Left ventricle myocardium inferior (tissue), 1 donor: ENCODE measurements around the gene PNPO. TPM values are rescaled to one million over a fixed set of nuclear protein-coding genes. Genes with fewer than 3 reads are reported as not detected.

Experiments used
- DNase-seq: peaks from one replicate; pipeline ENCODE4 v3.0.0-alpha.2; 2020
- H3K27ac ChIP-seq: fragments of 200-600 bp; replicated peaks from 2 replicates; pipeline ENCODE4 v1.8.0; 2021
- H3K27me3 ChIP-seq: fragments of 200-600 bp; 2 replicates; pipeline ENCODE4 v1.8.0; 2021; ENCODE audit warnings: low read depth
- H3K36me3 ChIP-seq: fragments of 200-600 bp; 2 replicates; pipeline ENCODE4 v1.8.0; 2021
- H3K4me1 ChIP-seq: fragments of 200-600 bp; 2 replicates; pipeline ENCODE4 v1.8.0; 2021
- H3K4me3 ChIP-seq: fragments of 200-600 bp; 2 replicates; pipeline ENCODE4 v1.8.0; 2021; ENCODE audit warnings: mild to moderate bottlenecking, moderate library complexity
- H3K9me3 ChIP-seq: fragments of 200-600 bp; replicated peaks from 2 replicates; pipeline ENCODE4 v1.8.0; 2021
- intact Hi-C: fragments of 100-400 bp; cut with micrococcal nuclease; formaldehyde crosslinking; loops from one replicate; pipeline ENCODE4 v1.11.0; 2022
- total RNA-seq: library from RNA; stranded (reverse); fragmentation: NEBNext Ultra II Directional; extraction: Animal tissue kit (Norgen Biotek cat#: 25700); gene quantifications from one replicate; pipeline ENCODE4 v1.2.1, GENCODE V29; 2021
- TF ChIP-seq, protein P1 (sequence below): fragments of 200-600 bp; IDR thresholded peaks from 2 replicates; pipeline ENCODE4 v1.8.0; 2021; ENCODE audit warnings: antibody characterized with exemption, mild to moderate bottlenecking, borderline replicate concordance
- donor health status: DM: no; HTN: yes; CAD: no; lungs with severe emphysema.

The PNPO gene
- total RNA-seq, 1 donor from 2014 or later, result 25.3 TPM

DNA sequence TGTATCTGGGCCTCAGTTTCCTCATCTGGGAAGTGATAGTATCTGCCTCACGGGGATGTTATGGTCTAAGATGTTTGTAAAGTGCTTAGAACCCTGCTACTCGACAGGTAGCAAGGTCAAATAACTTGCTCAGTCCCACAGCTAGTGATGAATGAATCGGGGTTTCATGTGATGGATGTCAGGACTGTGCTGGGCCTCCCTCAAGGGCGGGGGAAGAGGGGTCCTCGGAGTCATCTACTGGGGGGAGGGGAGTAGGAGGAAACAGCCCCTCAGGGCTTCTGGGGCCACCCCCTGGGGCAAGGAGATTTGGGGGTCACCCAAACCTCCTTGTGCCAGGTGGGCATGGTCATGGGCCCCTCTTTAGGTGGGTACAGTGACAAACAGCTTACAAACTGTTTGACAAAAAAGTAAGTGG, 732 bp downstream of the PNPO start:
- H3K4me3 ChIP-seq, result peak overlapping the region; percentile 85
- peak overlapping the region; percentile 83 for H3K27ac ChIP-seq
- H3K36me3 ChIP-seq, result peaks cover 31% of the 10 kb centered on the region
- H3K9me3 ChIP-seq, result no peaks in the 10 kb centered on the region
- H3K27me3 ChIP-seq, result no peaks in the 10 kb centered on the region
- TF ChIP-seq, protein P1, sequence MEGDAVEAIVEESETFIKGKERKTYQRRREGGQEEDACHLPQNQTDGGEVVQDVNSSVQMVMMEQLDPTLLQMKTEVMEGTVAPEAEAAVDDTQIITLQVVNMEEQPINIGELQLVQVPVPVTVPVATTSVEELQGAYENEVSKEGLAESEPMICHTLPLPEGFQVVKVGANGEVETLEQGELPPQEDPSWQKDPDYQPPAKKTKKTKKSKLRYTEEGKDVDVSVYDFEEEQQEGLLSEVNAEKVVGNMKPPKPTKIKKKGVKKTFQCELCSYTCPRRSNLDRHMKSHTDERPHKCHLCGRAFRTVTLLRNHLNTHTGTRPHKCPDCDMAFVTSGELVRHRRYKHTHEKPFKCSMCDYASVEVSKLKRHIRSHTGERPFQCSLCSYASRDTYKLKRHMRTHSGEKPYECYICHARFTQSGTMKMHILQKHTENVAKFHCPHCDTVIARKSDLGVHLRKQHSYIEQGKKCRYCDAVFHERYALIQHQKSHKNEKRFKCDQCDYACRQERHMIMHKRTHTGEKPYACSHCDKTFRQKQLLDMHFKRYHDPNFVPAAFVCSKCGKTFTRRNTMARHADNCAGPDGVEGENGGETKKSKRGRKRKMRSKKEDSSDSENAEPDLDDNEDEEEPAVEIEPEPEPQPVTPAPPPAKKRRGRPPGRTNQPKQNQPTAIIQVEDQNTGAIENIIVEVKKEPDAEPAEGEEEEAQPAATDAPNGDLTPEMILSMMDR, result no peak
- DNase-seq, result no peak
- intact Hi-C loops, result no loop called here
- peaks cover 56% of the 10 kb centered on the region for H3K4me1 ChIP-seq

DNA sequence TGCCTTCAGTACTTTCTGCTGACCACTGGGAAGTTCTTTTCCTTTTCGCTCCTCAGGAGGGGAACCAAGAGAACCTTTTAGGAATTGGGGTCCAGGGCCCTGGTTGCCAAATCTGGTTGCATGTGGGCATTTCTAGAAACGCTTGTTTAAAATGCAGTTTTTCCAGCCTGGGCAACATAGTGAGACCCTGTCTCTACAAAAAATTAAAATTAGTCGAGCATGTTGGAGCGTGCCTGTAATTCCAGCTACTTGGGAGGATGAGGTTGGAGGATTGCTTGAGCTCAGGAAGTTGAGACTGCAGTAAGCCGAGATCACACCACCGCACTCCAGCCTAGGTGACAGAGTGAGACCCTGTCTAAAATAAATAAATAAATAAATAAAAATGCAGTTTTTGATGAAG, 1.2 kb downstream of the PNPO start:
- no peak for DNase-seq
- Histone ChIP-seq H3K27me3 (no peaks in the 10 kb centered on the region), H3K27ac (no peak overlapping the region), H3K36me3 (peaks cover 31% of the 10 kb centered on the region), H3K9me3 (no peaks in the 10 kb centered on the region), H3K4me1 (peaks cover 58% of the 10 kb centered on the region), H3K4me3 (peak overlapping the region; percentile 85)
- intact Hi-C loops, result no loop called here
- TF ChIP-seq, protein P1, result no peak

DNA sequence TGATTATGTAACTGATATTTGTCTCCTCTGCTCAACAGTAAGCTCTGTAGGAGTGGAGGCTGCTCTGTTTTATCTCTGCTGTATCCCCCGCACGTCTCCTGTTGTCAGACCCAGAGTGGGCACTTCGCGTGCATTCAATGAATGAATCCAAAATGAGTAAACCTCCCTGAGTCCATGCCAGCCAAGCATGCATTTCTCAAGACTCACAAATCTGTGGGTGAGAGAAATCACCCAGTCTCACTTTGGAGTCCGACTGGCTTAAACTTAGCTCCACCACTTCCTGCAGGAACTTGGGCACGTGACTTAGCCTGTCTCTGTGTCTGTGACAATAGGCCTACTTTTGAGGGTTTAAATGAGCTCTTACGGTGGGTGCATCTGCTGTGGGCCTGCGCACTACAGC, 3.7 kb downstream of the PNPO start:
- TF ChIP-seq, protein P1, result no peak
- no peak overlapping the region for H3K4me3 ChIP-seq
- H3K36me3 ChIP-seq, result peaks cover 36% of the 10 kb centered on the region
- H3K27me3 ChIP-seq, result no peaks in the 10 kb centered on the region
- DNase-seq, result no peak
- no peaks in the 10 kb centered on the region for H3K9me3 ChIP-seq
- H3K27ac ChIP-seq, result peak overlapping the region; percentile 62
- H3K4me1 ChIP-seq, result peaks cover 76% of the 10 kb centered on the region
- intact Hi-C loops, result no loop called here

DNA sequence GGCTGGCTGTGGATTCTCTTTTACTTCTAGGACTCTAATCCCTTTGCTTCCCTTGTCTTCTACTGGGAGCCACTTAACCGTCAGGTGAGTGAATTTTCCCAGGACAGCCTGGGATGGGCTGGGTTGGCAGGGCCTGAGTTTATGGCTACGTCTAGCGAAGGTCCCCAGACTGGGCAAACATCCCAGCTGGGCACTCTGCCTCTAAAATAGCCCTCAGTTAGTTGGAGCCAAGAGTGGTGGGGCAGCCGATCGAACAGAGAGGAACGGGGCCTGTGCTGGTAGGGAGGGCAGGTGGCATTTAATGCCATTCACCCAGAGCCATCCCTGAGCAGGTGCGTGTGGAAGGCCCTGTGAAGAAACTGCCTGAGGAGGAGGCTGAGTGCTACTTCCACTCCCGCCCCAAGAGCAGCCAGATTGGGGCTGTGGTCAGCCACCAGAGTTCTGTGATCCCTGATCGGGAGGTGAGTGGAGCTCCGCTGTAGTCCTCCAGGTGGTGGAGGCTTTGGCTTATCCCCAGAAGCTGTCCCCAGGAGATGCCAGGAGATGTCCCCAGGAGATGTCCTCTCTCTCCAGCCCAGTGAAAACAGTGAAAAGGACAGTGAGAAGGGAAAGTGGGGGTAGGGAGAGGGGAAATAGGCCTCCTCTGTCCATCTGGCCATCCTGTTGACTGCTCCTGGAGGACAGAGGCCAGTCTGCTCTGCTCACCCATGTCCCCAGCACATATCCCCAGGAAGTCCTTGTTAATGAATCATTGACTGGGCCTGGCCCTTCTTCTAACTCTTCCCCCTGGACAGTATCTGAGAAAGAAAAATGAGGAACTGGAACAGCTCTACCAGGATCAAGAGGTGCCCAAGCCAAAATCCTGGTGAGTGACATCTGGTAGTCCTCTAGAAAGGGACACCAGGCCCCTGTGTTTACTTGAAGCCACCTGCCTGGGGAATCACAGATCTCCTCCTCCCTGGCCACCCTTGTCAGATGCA, 4.4 kb downstream of the PNPO start:
- intact Hi-C loops, result no loop called here
- Histone ChIP-seq H3K36me3 (peaks cover 36% of the 10 kb centered on the region), H3K9me3 (no peaks in the 10 kb centered on the region), H3K4me3 (no peak overlapping the region), H3K27ac (peak overlapping the region; percentile 62), H3K4me1 (peaks cover 72% of the 10 kb centered on the region), H3K27me3 (no peaks in the 10 kb centered on the region)
- TF ChIP-seq, protein P1, result no peak
- no peak for DNase-seq

DNA sequence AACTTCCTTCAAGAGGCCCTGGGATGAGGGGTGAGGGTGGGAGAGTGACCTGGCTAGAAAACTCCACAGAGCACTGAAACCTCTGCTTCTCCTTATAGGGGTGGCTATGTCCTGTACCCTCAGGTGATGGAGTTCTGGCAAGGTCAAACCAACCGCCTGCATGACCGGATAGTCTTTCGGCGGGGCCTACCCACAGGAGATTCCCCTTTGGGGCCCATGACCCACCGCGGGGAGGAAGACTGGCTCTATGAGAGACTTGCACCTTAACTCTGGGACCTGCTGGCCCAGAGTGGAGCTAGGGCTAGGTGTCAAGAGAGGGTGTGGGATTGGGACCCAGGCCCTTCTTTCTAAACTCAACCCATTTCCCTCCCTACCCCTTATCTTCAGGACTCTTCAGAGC, 5.1 kb downstream of the PNPO start:
- peaks cover 69% of the 10 kb centered on the region for H3K4me1 ChIP-seq
- DNase-seq, result no peak
- peaks cover 36% of the 10 kb centered on the region for H3K36me3 ChIP-seq
- intact Hi-C loops, result no loop called here
- H3K27me3 ChIP-seq, result no peaks in the 10 kb centered on the region
- H3K27ac ChIP-seq, result peak overlapping the region; percentile 62
- no peaks in the 10 kb centered on the region for H3K9me3 ChIP-seq
- H3K4me3 ChIP-seq, result no peak overlapping the region
- TF ChIP-seq, protein P1, result no peak
